SK-N-SH (cell line): ENCODE data around the gene IPO9.

Source experiments
- EP300 ChIP-seq, 2 experiments: IDR thresholded peaks; 2 replicates each; pipeline versions ENCODE4 v1.4.0 to v1.6.1; 2012; ENCODE audit warnings: borderline replicate concordance in 1 of 2, low read depth in 1 of 2, low read length in 1 of 2
- EZH2phosphoT487 ChIP-seq: fragments of 200-600 bp; sonication (generic); IDR thresholded peaks from 2 replicates; pipeline ENCODE4 v1.6.1; 2017; ENCODE audit warnings: low read depth, mixed run types, mild to moderate bottlenecking, antibody characterized with exemption, moderate library complexity, borderline replicate concordance
- MXI1 ChIP-seq: IDR thresholded peaks from 2 replicates; pipeline ENCODE4 v1.6.1; 2012; ENCODE audit warnings: mild to moderate bottlenecking, low read depth, low read length, improper control_type of control experiment
- NRF1 ChIP-seq: IDR thresholded peaks from 2 replicates; pipeline ENCODE4 v1.6.1; 2012; ENCODE audit warnings: low read depth, mild to moderate bottlenecking, low read length

DNA sequence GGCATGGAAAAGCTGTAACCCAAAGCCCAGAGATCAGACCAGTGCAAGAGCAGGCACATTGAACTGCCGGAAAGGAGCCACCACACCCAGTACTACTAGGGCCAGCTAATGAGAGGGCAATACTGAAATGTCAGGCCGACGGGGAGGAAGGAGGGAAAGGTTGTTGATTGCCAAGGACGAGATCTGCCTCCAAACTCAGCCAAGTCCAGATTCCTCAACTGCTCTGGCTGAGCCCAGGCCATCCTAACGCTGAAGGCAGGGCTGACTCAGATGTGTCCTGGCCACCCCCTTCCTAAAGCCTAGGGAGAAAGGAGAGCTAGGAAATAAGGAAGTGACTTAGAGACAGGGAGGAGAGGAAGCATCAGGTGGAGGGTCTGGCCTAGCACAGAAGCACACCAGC, 42.1 kb upstream of the IPO9 start:
- TF ChIP-seq NRF1: no peak
- no peak for TF ChIP-seq MXI1
- TF ChIP-seq EZH2phosphoT487: no peak
- TF ChIP-seq EP300 (IDR thresholded peaks at IDR 0.05; ENCODE audit: borderline replicate concordance in 1 of 2, low read depth in 1 of 2, low read length in 1 of 2): no peak
